B cell (primary cell): ENCODE data around the gene EPM2A. TPM values are rescaled to one million over a fixed set of nuclear protein-coding genes. Genes with fewer than 3 reads are reported as not detected.

Experiments
- ATAC-seq: fragments of 200-7000 bp; cut with Tn5 transposase; one replicate; pipeline ENCODE4 v1.10.0; 2021; ENCODE audit warnings: low read depth, mild to moderate bottlenecking, moderate number of reproducible peaks, moderate library complexity
- CTCF ChIA-PET: fragments of 350-600 bp; sonication (Branson Sonifier 250); formaldehyde crosslinking; loops from one replicate; lab custom pipeline; 2021; ENCODE audit warnings: antibody characterized with exemption, inconsistent platforms; lab: Charles Lee
- POLR2A ChIA-PET: fragments of 350-600 bp; sonication (Branson Sonifier 250); formaldehyde crosslinking; loops from one replicate; lab custom pipeline; 2021; ENCODE audit warnings: antibody characterized with exemption; lab: Charles Lee
- DNase-seq: peaks from one replicate; pipeline ENCODE4 v3.0.0; 2013
- H2AFZ ChIP-seq: 2 replicates; pipeline ENCODE4 v1.6.1; 2012; ENCODE audit warnings: mild to moderate bottlenecking, low read depth, low read length; ENCODE audit not compliant: insufficient read depth, poor library complexity, severe bottlenecking
- H3K27ac ChIP-seq, 2 donors: 1 replicate in 1 of 2; 2 replicates in 1 of 2; pipeline ENCODE4 v1.5.1; 2012 to 2013; ENCODE audit warnings: low read length in 2 of 2, mild to moderate bottlenecking in 2 of 2, moderate library complexity in 1 of 2
- H3K27me3 ChIP-seq, 4 experiments: fragments of 200-600 bp in 1 of 4; sonication (generic) in 1 of 4; replicated peaks in 1 of 4; 1 replicate in 2 of 4; 2 replicates in 2 of 4; pipeline versions ENCODE4 v1.6.1 to v1.7.0; 2013 to 2016; ENCODE audit warnings: low read length in 3 of 4, mild to moderate bottlenecking in 2 of 4, mixed read lengths in 1 of 4, moderate library complexity in 1 of 4; ENCODE audit not compliant: insufficient read depth in 4 of 4, control insufficient read depth in 3 of 4; ENCODE audit errors: control extremely low read depth in 1 of 4
- H3K36me3 ChIP-seq, 2 experiments: replicated peaks in 1 of 2; 1 replicate in 1 of 2; 2 replicates in 1 of 2; pipeline versions ENCODE4 v1.6.1 to v1.7.1; 2013; ENCODE audit warnings: low read length in 1 of 2; ENCODE audit not compliant: insufficient read depth in 2 of 2, control insufficient read depth in 1 of 2; ENCODE audit errors: control extremely low read depth in 1 of 2, extremely low read depth in 1 of 2
- H3K4me1 ChIP-seq, 2 donors: fragments of 200-600 bp in 1 of 2; sonication (generic) in 1 of 2; 1 replicate in 1 of 2; 2 replicates in 1 of 2; pipeline versions ENCODE4 v1.5.1 to v1.6.1; 2013 to 2017; ENCODE audit warnings: low read length in 2 of 2; ENCODE audit not compliant: control insufficient read depth in 2 of 2, insufficient read depth in 2 of 2
- H3K4me2 ChIP-seq: replicated peaks from 2 replicates; pipeline ENCODE3; 2012; ENCODE audit warnings: mild to moderate bottlenecking, low read depth, low read length; ENCODE audit not compliant: poor library complexity, severe bottlenecking
- H3K4me3 ChIP-seq, 5 experiments: fragments of 200-600 bp in 1 of 5; sonication (generic) in 1 of 5; 1 replicate in 3 of 5; 2 replicates in 2 of 5; pipeline versions ENCODE4 v1.5.1 to v1.7.0; 2011 to 2016; ENCODE audit warnings: low read length in 4 of 5, mild to moderate bottlenecking in 4 of 5, low read depth in 2 of 5, control low read depth in 1 of 5, moderate library complexity in 1 of 5; ENCODE audit not compliant: insufficient read depth in 1 of 5; ENCODE audit errors: control extremely low read depth in 1 of 5, extremely low read depth in 1 of 5
- H3K79me2 ChIP-seq: fragments of 200-600 bp; sonication (generic); one replicate; pipeline ENCODE4 v1.6.0; 2016; ENCODE audit warnings: low read length; ENCODE audit not compliant: control insufficient read depth, insufficient read depth
- H3K9ac ChIP-seq: fragments of 200-600 bp; sonication (generic); 2 replicates; pipeline ENCODE4 v1.6.1; 2017; ENCODE audit warnings: mild to moderate bottlenecking, low read length, moderate library complexity
- H3K9me3 ChIP-seq, 3 donors: one replicate each; pipeline versions ENCODE4 v1.6.1 to v1.7.1; 2013; ENCODE audit warnings: low read length in 2 of 3; ENCODE audit not compliant: control insufficient read depth in 2 of 3, insufficient read depth in 1 of 3; ENCODE audit errors: control extremely low read depth in 1 of 3
- H4K20me1 ChIP-seq: 2 replicates; pipeline ENCODE4 v1.6.0; 2012; ENCODE audit warnings: mild to moderate bottlenecking, low read length; ENCODE audit not compliant: insufficient read depth, control insufficient read depth, poor library complexity, severe bottlenecking
- H3K27ac Mint-ChIP-seq: one replicate; pipeline ENCODE4 v1.8.0; 2021; ENCODE audit warnings: mixed read lengths
- H3K27me3 Mint-ChIP-seq: one replicate; pipeline ENCODE4 v1.8.0; 2021; ENCODE audit warnings: mixed read lengths
- H3K4me1 Mint-ChIP-seq: one replicate; pipeline ENCODE4 v1.8.0; 2021; ENCODE audit warnings: mixed read lengths
- H3K4me3 Mint-ChIP-seq: one replicate; pipeline ENCODE4 v1.8.0; 2021; ENCODE audit warnings: mixed read lengths
- H3K9me3 Mint-ChIP-seq: one replicate; pipeline ENCODE4 v1.8.0; 2022; ENCODE audit warnings: mixed read lengths; ENCODE audit not compliant: insufficient read depth
- EZH2 ChIP-seq: IDR thresholded peaks from 2 replicates; pipeline ENCODE4 v1.6.1; 2012; ENCODE audit warnings: borderline replicate concordance, low read depth, mild to moderate bottlenecking, moderate library complexity, low read length; ENCODE audit not compliant: insufficient read depth, poor library complexity, severe bottlenecking
- WGBS: methylation state at CpG from one replicate; pipeline ENCODE4 v1.1.5; 2013; ENCODE audit warnings: missing lambda C conversion rate; ENCODE audit not compliant: insufficient coverage; 5-methylcytosine and 5-hydroxymethylcytosine counted together
- intact Hi-C: fragments of 100-400 bp; cut with micrococcal nuclease; formaldehyde crosslinking; loops from one replicate; pipeline ENCODE4 v1.10.0; 2022
- polyA plus RNA-seq: library from polyadenylated mRNA; depleted of rRNA; stranded (reverse); fragments of >200 nt; gene quantifications from 2 replicates; pipeline ENCODE4 v1.2.3, GENCODE V29; 2012
- total RNA-seq, 2 donors: library from RNA; stranded (reverse); fragments of 120-200 nt in 1 of 2; gene quantifications; 1 replicate in 1 of 2; 2 replicates in 1 of 2; pipeline versions ENCODE4 v1.2.3 to v1.2.4, GENCODE V29; 2013 to 2022
- TF ChIP-seq, protein P1 (sequence below): fragments of 200-600 bp; IDR thresholded peaks from one replicate; pipeline ENCODE4 v1.8.0; 2022; ENCODE audit warnings: antibody characterized with exemption, mild to moderate bottlenecking

EPM2A gene
- total and polyA plus RNA-seq, 2 donors (not counting 1 experiment from before 2014, with no cell fraction given), result 6.2 to 17.0 TPM

DNA sequence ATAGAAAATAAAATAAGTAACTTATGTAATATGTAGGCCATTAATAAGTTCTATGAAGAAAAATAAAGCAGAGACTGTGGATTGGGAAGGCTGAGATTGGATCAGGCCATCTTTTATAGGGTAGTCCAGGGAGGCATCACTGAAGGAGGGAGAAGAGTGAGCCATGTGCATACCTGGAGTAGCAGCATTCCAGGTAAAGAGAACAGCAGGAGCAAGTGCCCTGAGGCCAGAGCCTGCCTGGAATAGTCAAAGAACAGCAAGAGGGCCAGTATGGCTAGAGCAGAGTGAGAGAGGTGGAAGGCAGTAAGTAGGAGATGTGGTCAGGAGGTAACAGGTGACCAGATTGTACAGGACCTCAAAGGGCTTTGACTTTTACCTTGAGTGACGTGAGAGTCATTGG, 112.1 kb downstream of the EPM2A start:
- CTCF ChIA-PET, result interaction anchor here (4.6 kb wide), 1 partner anchor 10 kb away, joined by 20 read pairs; no protein-coding TSS in a partner anchor
- DNase-seq (no peak), ATAC-seq (no peak)
- intact Hi-C loops, result no loop called here
- Histone ChIP-seq H3K79me2 (no peaks in the 10 kb centered on the region), H3K9ac (no peak overlapping the region), H3K4me1 (no peaks in the 10 kb centered on the region), H3K4me3 (no peak overlapping the region), H2AFZ (no peak overlapping the region), H3K36me3 (peaks cover 1 to 7% of the 10 kb centered on the region in 2 experiments), H3K27me3 (no peaks in the 10 kb centered on the region), H3K27ac (no peak overlapping the region), H3K9me3 (peaks cover 0 to 7% (median 2%) of the 10 kb centered on the region in 3 donors), H3K4me2 (no peak overlapping the region), H4K20me1 (no peaks in the 10 kb centered on the region)
- POLR2A ChIA-PET, result no interaction called here
- Mint-ChIP-seq H3K4me3 (no peak overlapping the region), H3K27me3 (no peaks in the 10 kb centered on the region), H3K9me3 (peaks cover 6% of the 10 kb centered on the region), H3K27ac (no peak overlapping the region), H3K4me1 (peaks cover 3% of the 10 kb centered on the region)
- TF ChIP-seq, protein P1, sequence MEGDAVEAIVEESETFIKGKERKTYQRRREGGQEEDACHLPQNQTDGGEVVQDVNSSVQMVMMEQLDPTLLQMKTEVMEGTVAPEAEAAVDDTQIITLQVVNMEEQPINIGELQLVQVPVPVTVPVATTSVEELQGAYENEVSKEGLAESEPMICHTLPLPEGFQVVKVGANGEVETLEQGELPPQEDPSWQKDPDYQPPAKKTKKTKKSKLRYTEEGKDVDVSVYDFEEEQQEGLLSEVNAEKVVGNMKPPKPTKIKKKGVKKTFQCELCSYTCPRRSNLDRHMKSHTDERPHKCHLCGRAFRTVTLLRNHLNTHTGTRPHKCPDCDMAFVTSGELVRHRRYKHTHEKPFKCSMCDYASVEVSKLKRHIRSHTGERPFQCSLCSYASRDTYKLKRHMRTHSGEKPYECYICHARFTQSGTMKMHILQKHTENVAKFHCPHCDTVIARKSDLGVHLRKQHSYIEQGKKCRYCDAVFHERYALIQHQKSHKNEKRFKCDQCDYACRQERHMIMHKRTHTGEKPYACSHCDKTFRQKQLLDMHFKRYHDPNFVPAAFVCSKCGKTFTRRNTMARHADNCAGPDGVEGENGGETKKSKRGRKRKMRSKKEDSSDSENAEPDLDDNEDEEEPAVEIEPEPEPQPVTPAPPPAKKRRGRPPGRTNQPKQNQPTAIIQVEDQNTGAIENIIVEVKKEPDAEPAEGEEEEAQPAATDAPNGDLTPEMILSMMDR, result no peak
- TF ChIP-seq EZH2, result no peak
- no CpG with 5 or more reads among the region's 1 CpG for whole genome bisulfite sequencing

- Histone ChIP-seq H3K4me1 (no peaks in the 10 kb centered on the region), H3K36me3 (peaks cover under 1% of the 10 kb centered on the region in 2 experiments), H4K20me1 (no peaks in the 10 kb centered on the region), H3K9me3 (peaks cover 0 to 10% (median 2%) of the 10 kb centered on the region in 3 donors), H3K27ac (no peak overlapping the region), H3K4me2 (no peak overlapping the region), H3K27me3 (no peaks in the 10 kb centered on the region), H3K4me3 (no peak overlapping the region), H2AFZ (no peak overlapping the region), H3K9ac (no peak overlapping the region), H3K79me2 (no peaks in the 10 kb centered on the region)
- peaks cover 3% of the 10 kb centered on the region for H3K4me1 Mint-ChIP-seq
- ChIA-PET POLR2A (no interaction called here), CTCF (interaction anchor here (4.6 kb wide), 1 partner anchor 12 kb away, joined by 20 read pairs; no protein-coding TSS in a partner anchor)
- intact Hi-C loops, result no loop called here
- DNase-seq, result no peak
- H3K4me3 Mint-ChIP-seq, result no peak overlapping the region
- no CpG with 5 or more reads among the region's 1 CpG for WGBS
- no peak overlapping the region for H3K27ac Mint-ChIP-seq
- TF ChIP-seq, protein P1, result no peak
- TF ChIP-seq EZH2, result no peak
- H3K9me3 Mint-ChIP-seq, result peaks cover 8% of the 10 kb centered on the region
- no peaks in the 10 kb centered on the region for H3K27me3 Mint-ChIP-seq
- ATAC-seq, result no peak
Observed at GRCh38 chr6:145621776-145622175, 113.5 kb downstream of the EPM2A start.
